NOMO-1 treated with dmso at 0.1 percent for 144 hours (cell line): Measurements from ENCODE around the gene DENND11.

Experiments
- DNase-seq: peaks from one replicate; lab custom pipeline; 2025; ENCODE audit not compliant: unreplicated experiment; lab: John Stamatoyannopoulos, UW

DENND11 gene

GRCh38 chr7:141702047-141702567 is at the start of gene DENND11:
DENND11 (minus strand) TSS chr7:141702166; CDS start chr7:141702153, 13 bp downstream.
- DNase-seq, result no peak

- no peak for DNase-seq
Measured at GRCh38 chr7:141748396-141748795, 46.4 kb upstream of the DENND11 start.

GRCh38 chr7:141744131-141744530 is 42.2 kb upstream of the DENND11 start:
- no peak for DNase-seq

GRCh38 chr7:141742229-141742628 is 40.3 kb upstream of the DENND11 start:
- no peak for DNase-seq

- no peak for DNase-seq
Measured at GRCh38 chr7:141739250-141739649, 37.3 kb upstream of the DENND11 start.

GRCh38 chr7:141738592-141739013 is 36.6 kb upstream of the DENND11 start:
- no peak for DNase-seq

GRCh38 chr7:141737836-141738591 is 36.0 kb upstream of the DENND11 start, which contains the start of gene SSBP1:
SSBP1 (plus strand) TSS chr7:141738358; CDS start chr7:141739167, 809 bp downstream.
- DNase-seq, result peak; percentile 88

GRCh38 chr7:141737118-141737835 is 35.3 kb upstream of the DENND11 start:
- no peak for DNase-seq

- no peak for DNase-seq
Measured at GRCh38 chr7:141731476-141732149, 29.6 kb upstream of the DENND11 start.

GRCh38 chr7:141729020-141729419 is 27.1 kb upstream of the DENND11 start:
- DNase-seq, result no peak

- no peak for DNase-seq
Measured at GRCh38 chr7:141722529-141722928, 20.6 kb upstream of the DENND11 start.

GRCh38 chr7:141717450-141717849 is 15.5 kb upstream of the DENND11 start:
- no peak for DNase-seq

GRCh38 chr7:141715794-141716689 is 14.1 kb upstream of the DENND11 start:
- DNase-seq, result no peak

- DNase-seq, result no peak
Measured at GRCh38 chr7:141715018-141715417, 13.1 kb upstream of the DENND11 start.

- no peak for DNase-seq
Measured at GRCh38 chr7:141714571-141714970, 12.6 kb upstream of the DENND11 start.

- no peak for DNase-seq
Measured at GRCh38 chr7:141713890-141714289, 11.9 kb upstream of the DENND11 start.

- no peak for DNase-seq
Measured at GRCh38 chr7:141712603-141713255, 10.8 kb upstream of the DENND11 start.

- DNase-seq, result no peak
Measured at GRCh38 chr7:141710301-141710700, 8.3 kb upstream of the DENND11 start.

- no peak for DNase-seq
Measured at GRCh38 chr7:141709749-141710148, 7.8 kb upstream of the DENND11 start.

- no peak for DNase-seq
Measured at GRCh38 chr7:141709318-141709717, 7.4 kb upstream of the DENND11 start.
